ENCODE data around the gene LRRC3C. TPM values are rescaled to one million over a fixed set of nuclear protein-coding genes. Genes with fewer than 3 reads are reported as not detected.

The LRRC3C gene
- total and polyA plus RNA-seq, 4 donors: not detected

DNA sequence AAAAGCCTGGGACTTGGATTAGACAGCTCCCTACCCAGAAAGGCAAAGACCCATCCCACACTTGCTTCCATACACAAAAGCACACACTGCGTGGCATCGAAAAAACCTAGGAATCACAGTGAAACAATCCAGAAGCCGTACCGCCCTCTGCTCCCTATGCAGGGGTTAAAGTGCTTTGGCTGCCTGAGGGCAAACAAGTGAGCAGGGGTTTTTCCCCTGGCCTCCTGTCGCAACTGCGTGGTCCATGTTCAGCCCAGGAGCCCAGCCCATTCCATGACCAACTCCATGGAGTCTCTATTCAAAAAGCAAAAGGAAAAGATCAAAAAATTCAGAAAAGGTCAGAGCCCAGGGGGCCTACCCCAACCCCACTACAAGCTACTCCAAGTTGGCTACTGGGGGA lies 5.5 kb upstream of the LRRC3C start:
- no peak overlapping the region for H3K27ac ChIP-seq (ENCODE audit: low read depth in 1 of 2, low read length in 1 of 2)
- no peak for ATAC-seq (ENCODE audit: insufficient read depth, low FRiP score)
- no peak overlapping the region for H3K4me3 ChIP-seq
- TF ChIP-seq, protein P1, sequence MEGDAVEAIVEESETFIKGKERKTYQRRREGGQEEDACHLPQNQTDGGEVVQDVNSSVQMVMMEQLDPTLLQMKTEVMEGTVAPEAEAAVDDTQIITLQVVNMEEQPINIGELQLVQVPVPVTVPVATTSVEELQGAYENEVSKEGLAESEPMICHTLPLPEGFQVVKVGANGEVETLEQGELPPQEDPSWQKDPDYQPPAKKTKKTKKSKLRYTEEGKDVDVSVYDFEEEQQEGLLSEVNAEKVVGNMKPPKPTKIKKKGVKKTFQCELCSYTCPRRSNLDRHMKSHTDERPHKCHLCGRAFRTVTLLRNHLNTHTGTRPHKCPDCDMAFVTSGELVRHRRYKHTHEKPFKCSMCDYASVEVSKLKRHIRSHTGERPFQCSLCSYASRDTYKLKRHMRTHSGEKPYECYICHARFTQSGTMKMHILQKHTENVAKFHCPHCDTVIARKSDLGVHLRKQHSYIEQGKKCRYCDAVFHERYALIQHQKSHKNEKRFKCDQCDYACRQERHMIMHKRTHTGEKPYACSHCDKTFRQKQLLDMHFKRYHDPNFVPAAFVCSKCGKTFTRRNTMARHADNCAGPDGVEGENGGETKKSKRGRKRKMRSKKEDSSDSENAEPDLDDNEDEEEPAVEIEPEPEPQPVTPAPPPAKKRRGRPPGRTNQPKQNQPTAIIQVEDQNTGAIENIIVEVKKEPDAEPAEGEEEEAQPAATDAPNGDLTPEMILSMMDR (IDR thresholded peaks at IDR 0.05; ENCODE audit: control extremely low read depth, extremely low read depth): no peak
- peaks cover 12 to 37% (median 23%) of the 10 kb centered on the region in 4 donors for H3K36me3 ChIP-seq (ENCODE audit: control insufficient read depth in 4 of 4, insufficient read depth in 4 of 4, low read length in 4 of 4)
- no peak overlapping the region for H3K9ac ChIP-seq (ENCODE audit: insufficient read depth in 1 of 2, low read length in 2 of 2)
- H3K4me1 ChIP-seq (ENCODE audit: control insufficient read depth in 5 of 5, insufficient read depth in 5 of 5, low read length in 5 of 5): peaks cover 0 to 23% (median 9%) of the 10 kb centered on the region in 5 donors
- 92 to 93% methylated on average over 6 of the region's 6 CpGs for WGBS, 2 donors
- no peaks in the 10 kb centered on the region for H3K9me3 ChIP-seq (ENCODE audit: control insufficient read depth in 4 of 4, insufficient read depth in 3 of 4, low read length in 3 of 4)
- H3K27me3 ChIP-seq (ENCODE audit: control insufficient read depth in 3 of 3, insufficient read depth in 3 of 3, low read length in 2 of 3): no peaks in the 10 kb centered on the region
- no peak for DNase-seq

DNA sequence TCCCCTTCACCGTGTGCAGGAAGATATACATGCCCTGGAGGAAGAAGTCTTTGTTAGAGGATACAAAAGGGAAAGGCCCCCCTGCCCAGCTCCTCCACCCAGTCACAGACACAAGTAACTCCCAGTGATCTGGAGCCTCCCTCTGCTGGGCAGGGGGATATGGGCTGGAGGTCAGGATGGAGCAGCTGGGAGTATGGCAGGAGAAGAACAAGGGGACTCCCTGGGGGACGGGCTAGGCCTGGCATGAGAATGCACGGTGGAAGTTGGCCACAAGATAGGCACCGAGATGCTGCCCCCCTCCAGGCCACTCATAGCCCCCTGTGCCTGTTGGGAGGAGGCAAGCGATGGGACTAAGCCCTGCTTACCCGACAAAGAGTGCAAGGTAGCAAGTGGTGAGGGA lies 4.3 kb upstream of the LRRC3C start:
- no peaks in the 10 kb centered on the region for H3K9me3 ChIP-seq (ENCODE audit: control insufficient read depth in 4 of 4, insufficient read depth in 3 of 4, low read length in 3 of 4)
- no peaks in the 10 kb centered on the region for H3K27me3 ChIP-seq (ENCODE audit: control insufficient read depth in 3 of 3, insufficient read depth in 3 of 3, low read length in 2 of 3)
- peaks cover 12 to 37% (median 23%) of the 10 kb centered on the region in 4 donors for H3K36me3 ChIP-seq (ENCODE audit: control insufficient read depth in 4 of 4, insufficient read depth in 4 of 4, low read length in 4 of 4)
- peaks cover 0 to 27% (median 9%) of the 10 kb centered on the region in 5 donors for H3K4me1 ChIP-seq (ENCODE audit: control insufficient read depth in 5 of 5, insufficient read depth in 5 of 5, low read length in 5 of 5)
- TF ChIP-seq, protein P1 (IDR thresholded peaks at IDR 0.05; ENCODE audit: control extremely low read depth, extremely low read depth): no peak
- DNase-seq: no peak
- no peak overlapping the region for H3K9ac ChIP-seq (ENCODE audit: insufficient read depth in 1 of 2, low read length in 2 of 2)
- ATAC-seq (ENCODE audit: insufficient read depth, low FRiP score): no peak
- H3K27ac ChIP-seq (ENCODE audit: low read depth in 1 of 2, low read length in 1 of 2): no peak overlapping the region
- H3K4me3 ChIP-seq: no peak overlapping the region
- 92 to 94% methylated on average over 6 of the region's 6 CpGs for WGBS, 2 donors

DNA sequence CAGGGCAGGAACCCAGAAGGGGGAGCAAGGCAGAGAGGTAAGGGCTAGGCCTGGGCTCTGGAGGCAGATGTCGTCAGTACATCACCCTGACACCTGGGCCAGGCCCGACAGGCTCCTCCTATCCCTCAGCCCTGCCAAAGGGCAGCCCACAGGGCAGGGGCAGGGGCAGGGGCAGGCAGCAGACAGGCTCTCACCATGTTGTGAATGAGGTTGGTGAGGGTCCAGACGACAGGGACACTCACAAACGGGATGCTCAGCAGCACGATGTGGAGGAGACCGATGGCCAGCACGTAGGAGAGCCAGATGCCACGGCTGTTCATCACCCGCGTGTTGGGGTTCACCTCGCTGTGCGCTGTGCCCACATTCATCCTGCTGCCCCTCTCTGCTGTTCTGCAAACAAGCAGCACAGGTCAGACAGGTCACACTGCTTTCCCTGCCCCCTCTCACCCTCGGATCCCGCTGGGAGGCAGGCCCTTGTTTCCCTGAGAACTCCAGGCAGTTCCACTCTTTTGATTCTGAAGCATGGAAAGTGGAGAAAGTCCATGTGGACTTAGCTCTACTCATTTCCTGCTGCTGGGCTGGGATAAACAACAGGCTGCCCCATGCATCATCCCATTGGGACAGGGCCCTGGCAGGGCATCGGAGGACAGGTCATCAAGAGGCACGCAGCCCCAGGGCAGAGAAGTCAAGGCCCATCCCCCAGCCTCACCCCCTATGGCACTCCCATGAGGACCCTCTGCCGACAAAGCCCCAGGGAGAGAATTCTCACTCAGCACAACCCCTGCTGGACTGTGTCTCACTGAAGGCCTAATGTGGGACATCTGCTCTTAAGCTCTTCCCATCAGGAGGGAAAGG lies 3.5 kb upstream of the LRRC3C start:
- TF ChIP-seq, protein P1 (IDR thresholded peaks at IDR 0.05; ENCODE audit: control extremely low read depth, extremely low read depth): no peak
- Histone ChIP-seq H3K4me3 (no peak overlapping the region), H3K9ac (ENCODE audit: insufficient read depth in 1 of 2, low read length in 2 of 2) (no peak overlapping the region), H3K27me3 (ENCODE audit: control insufficient read depth in 3 of 3, insufficient read depth in 3 of 3, low read length in 2 of 3) (no peaks in the 10 kb centered on the region), H3K9me3 (ENCODE audit: control insufficient read depth in 4 of 4, insufficient read depth in 3 of 4, low read length in 3 of 4) (no peaks in the 10 kb centered on the region), H3K36me3 (ENCODE audit: control insufficient read depth in 4 of 4, insufficient read depth in 4 of 4, low read length in 4 of 4) (peaks cover 12 to 37% (median 23%) of the 10 kb centered on the region in 4 donors), H3K4me1 (ENCODE audit: control insufficient read depth in 5 of 5, insufficient read depth in 5 of 5, low read length in 5 of 5) (peaks cover 0 to 35% (median 12%) of the 10 kb centered on the region in 5 donors), H3K27ac (ENCODE audit: low read depth in 1 of 2, low read length in 1 of 2) (no peak overlapping the region)
- ATAC-seq (ENCODE audit: insufficient read depth, low FRiP score) (no peak), DNase-seq (peak in 2 of 3 donors; percentile 4 to 10)
- 69 to 87% methylated on average over 17 of the region's 17 CpGs for WGBS, 2 donors

Data from lung (tissue), 12 donors.